ENCODE results near the gene OPCML. TPM values are rescaled to one million over a fixed set of nuclear protein-coding genes. Genes with fewer than 3 reads are reported as not detected.

The OPCML gene
- total RNA-seq, 1 experiment from 2014 or later: not detected

DNA sequence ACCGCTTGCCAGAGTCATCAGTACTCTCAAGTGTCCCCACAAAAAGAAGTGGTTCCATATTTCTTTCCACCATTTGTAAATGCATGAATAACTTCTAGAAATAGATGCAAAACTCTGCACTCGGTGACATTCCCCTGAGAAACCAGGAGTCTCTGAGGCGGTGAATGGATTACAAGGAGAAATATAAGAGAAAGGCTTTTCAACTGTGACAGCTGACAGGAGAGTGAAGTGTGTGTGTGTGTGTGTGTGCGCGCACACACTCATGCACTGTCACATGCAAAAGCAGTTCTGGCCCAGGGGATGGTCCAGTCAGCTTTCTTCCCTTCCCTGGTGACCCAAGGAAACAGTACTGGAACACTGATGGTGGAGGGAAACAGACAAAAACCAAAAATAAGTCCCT, 710.0 kb downstream of the OPCML start:
- intact Hi-C loops (cut with micrococcal nuclease): no loop called here
- DNase-seq (no peak), ATAC-seq (no peak)
- CTCF ChIA-PET: no interaction called here
- Histone ChIP-seq H2AFZ (ENCODE audit: low read length) (no peak overlapping the region), H3K79me2 (ENCODE audit: low read length) (no peaks in the 10 kb centered on the region), H4K20me1 (ENCODE audit: low read length) (no peaks in the 10 kb centered on the region), H3K9me2 (replicated peaks; ENCODE audit: low read length) (no peaks in the 10 kb centered on the region), H3K9ac (ENCODE audit: low read length) (no peak overlapping the region), H3K9me3 (ENCODE audit: low read length) (0 out of 2 replicates have a peak, but pooled peaks cover 33% of the 10 kb centered on the region), H3K4me2 (ENCODE audit: low read length) (no peak overlapping the region), H3K27me3 (ENCODE audit: low read length) (no peaks in the 10 kb centered on the region), H3F3A (ENCODE audit: low read length, unreplicated experiment) (no peaks in the 10 kb centered on the region), H3K4me1 (ENCODE audit: insufficient read depth, low read length) (no peaks in the 10 kb centered on the region), H3K36me3 (ENCODE audit: low read depth, low read length) (no peaks in the 10 kb centered on the region), H3K4me3 (ENCODE audit: low read length) (no peak overlapping the region), H3K27ac (ENCODE audit: low read length) (no peak overlapping the region)
- BruUV-seq (replicated peaks): no TSS peak
- POLR2A ChIA-PET (ENCODE audit: unreplicated experiment): no interaction called here
- no peak for TF ChIP-seq CTCF (conservative IDR thresholded peaks at IDR 0.05; ENCODE audit: low read depth, low read length)

DNA sequence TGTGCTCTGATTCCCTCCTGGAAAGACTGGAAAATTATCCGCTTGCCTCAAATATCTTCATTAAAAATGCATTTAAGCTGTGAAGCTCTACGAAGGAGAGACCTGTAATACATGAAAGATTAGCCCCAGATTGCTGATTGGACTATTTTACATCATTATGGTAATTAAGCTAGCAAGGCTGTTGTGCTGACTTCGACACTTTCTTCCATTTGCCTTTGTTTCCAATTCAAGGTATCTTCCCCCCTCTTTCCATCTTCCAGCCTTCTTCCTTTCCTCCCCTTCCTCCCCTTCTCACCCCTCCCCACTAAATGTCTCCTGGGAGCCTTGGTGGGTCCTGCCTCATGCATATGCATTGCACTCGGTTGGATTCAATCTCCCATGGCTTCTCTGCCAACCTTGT, 710.8 kb downstream of the OPCML start:
- Histone ChIP-seq H3K79me2 (ENCODE audit: low read length) (no peaks in the 10 kb centered on the region), H2AFZ (ENCODE audit: low read length) (no peak overlapping the region), H3K36me3 (ENCODE audit: low read depth, low read length) (no peaks in the 10 kb centered on the region), H3K27me3 (ENCODE audit: low read length) (no peaks in the 10 kb centered on the region), H3K4me3 (ENCODE audit: low read length) (no peak overlapping the region), H3K9ac (ENCODE audit: low read length) (no peak overlapping the region), H3K9me2 (replicated peaks; ENCODE audit: low read length) (no peaks in the 10 kb centered on the region), H3F3A (ENCODE audit: low read length, unreplicated experiment) (no peaks in the 10 kb centered on the region), H3K9me3 (ENCODE audit: low read length) (0 out of 2 replicates have a peak, but pooled peaks cover 25% of the 10 kb centered on the region), H3K27ac (ENCODE audit: low read length) (no peak overlapping the region), H4K20me1 (ENCODE audit: low read length) (no peaks in the 10 kb centered on the region), H3K4me1 (ENCODE audit: insufficient read depth, low read length) (no peaks in the 10 kb centered on the region), H3K4me2 (ENCODE audit: low read length) (no peak overlapping the region)
- TF ChIP-seq CTCF (conservative IDR thresholded peaks at IDR 0.05; ENCODE audit: low read depth, low read length) (no peak), EZH2 (IDR thresholded peaks at IDR 0.05; ENCODE audit: low read length, unreplicated experiment) (no peak), EZH2phosphoT487 (IDR thresholded peaks at IDR 0.05; ENCODE audit: borderline replicate concordance, low read length) (no peak)
- no TSS peak for BruUV-seq (replicated peaks)
- ChIA-PET CTCF (no interaction called here), POLR2A (ENCODE audit: unreplicated experiment) (no interaction called here)
- DNase-seq: no peak
- no peak for ATAC-seq
- intact Hi-C loops (cut with micrococcal nuclease): no loop called here

GRCh38 chr11:132821014-132821413, 711.3 kb downstream of the OPCML start:
- H3K4me1 ChIP-seq (ENCODE audit: insufficient read depth, low read length): no peaks in the 10 kb centered on the region
- H3K27ac ChIP-seq (ENCODE audit: low read length): no peak overlapping the region
- CTCF ChIA-PET: no interaction called here
- no TSS peak for BruUV-seq (replicated peaks)
- no peak for TF ChIP-seq CTCF (conservative IDR thresholded peaks at IDR 0.05; ENCODE audit: low read depth, low read length)
- no peak for TF ChIP-seq EZH2phosphoT487 (IDR thresholded peaks at IDR 0.05; ENCODE audit: borderline replicate concordance, low read length)
- TF ChIP-seq EZH2 (IDR thresholded peaks at IDR 0.05; ENCODE audit: low read length, unreplicated experiment): no peak
- no peaks in the 10 kb centered on the region for H3F3A ChIP-seq (ENCODE audit: low read length, unreplicated experiment)
- H3K9ac ChIP-seq (ENCODE audit: low read length): no peak overlapping the region
- H3K9me2 ChIP-seq (replicated peaks; ENCODE audit: low read length): no peaks in the 10 kb centered on the region
- no peak overlapping the region for H3K4me2 ChIP-seq (ENCODE audit: low read length)
- intact Hi-C loops (cut with micrococcal nuclease): no loop called here
- H3K9me3 ChIP-seq (ENCODE audit: low read length): 0 out of 2 replicates have a peak, but pooled peaks cover 22% of the 10 kb centered on the region
- H3K4me3 ChIP-seq (ENCODE audit: low read length): no peak overlapping the region
- H3K27me3 ChIP-seq (ENCODE audit: low read length): no peaks in the 10 kb centered on the region
- no peak overlapping the region for H2AFZ ChIP-seq (ENCODE audit: low read length)
- no peak for ATAC-seq
- no peaks in the 10 kb centered on the region for H3K36me3 ChIP-seq (ENCODE audit: low read depth, low read length)
- no peak for DNase-seq
- no peaks in the 10 kb centered on the region for H4K20me1 ChIP-seq (ENCODE audit: low read length)
- POLR2A ChIA-PET (ENCODE audit: unreplicated experiment): no interaction called here
- H3K79me2 ChIP-seq (ENCODE audit: low read length): no peaks in the 10 kb centered on the region

All from PC-3 (cell line).